ENCODE results near the gene EFEMP2.
"Not testable (repeated sequence)": the region's sequence is repeated elsewhere in the genome, so short reads cannot be mapped to it uniquely, and the experiment has no call there.

Gene EFEMP2

DNA sequence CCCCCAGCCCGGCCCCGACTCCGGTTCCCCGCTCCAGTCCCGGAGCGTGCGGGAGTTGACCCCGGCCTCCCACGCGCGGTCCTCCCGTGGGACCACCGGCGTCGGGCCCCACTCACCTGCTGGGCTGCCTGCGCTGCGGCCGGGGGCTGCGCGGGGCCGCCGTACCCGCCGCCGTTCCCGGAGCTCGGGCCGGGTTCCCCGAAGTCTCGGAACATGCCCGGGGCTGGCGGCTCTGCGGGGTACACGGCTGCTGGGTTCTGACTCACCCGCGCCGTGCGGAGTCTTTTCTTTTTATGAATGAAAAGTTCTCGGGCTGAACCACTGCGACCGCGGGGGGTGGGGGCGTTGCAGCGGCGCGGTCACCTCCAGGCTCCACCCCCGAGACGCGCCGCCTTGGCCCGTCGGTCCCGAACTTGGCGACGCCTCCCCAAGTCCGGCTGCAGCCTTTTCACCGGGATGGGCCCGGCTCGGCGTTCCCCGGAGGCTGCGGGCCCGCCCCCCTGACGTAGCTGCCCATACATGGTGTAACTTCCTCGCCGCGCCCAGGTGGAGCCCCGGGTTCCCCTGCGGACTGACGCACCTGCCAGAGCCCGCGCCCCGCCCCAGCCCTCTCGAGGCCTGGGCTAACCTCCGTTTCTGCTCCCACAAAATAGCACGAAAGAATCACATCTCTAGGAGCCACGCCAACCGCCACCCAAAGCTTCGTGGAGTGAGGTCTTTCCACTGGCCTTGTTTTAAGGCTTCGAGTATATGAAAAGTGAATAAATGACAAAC, 27.7 kb upstream of the EFEMP2 start, which contains the start of gene FOSL1:
Gene FOSL1, minus strand, starts transcription at position 264 of the 774 bp plus-strand sequence. Its CDS starts 49 bp downstream, at position 215.
- no peaks in the 10 kb centered on the region for H3K9me3 ChIP-seq (ENCODE audit: control insufficient read depth, insufficient read depth, low read depth, low read length)
- peaks cover 14% of the 10 kb centered on the region; the same call in 1 of the 2 replicates for H3K4me1 ChIP-seq (ENCODE audit: control insufficient read depth, insufficient read depth, low read length)
- H3K4me3 ChIP-seq (ENCODE audit: low read depth, low read length), result peak within 1 kb of the TSS; percentile 97
- peaks cover 43% of the 10 kb centered on the region for H3K27me3 ChIP-seq (ENCODE audit: control insufficient read depth, insufficient read depth, low read length)
- H3K36me3 ChIP-seq (ENCODE audit: control insufficient read depth, insufficient read depth, low read length), result peaks cover 17% of the 10 kb centered on the region
- H3K9ac ChIP-seq (ENCODE audit: low read length), result peak within 1 kb of the TSS; percentile 98
- H3K27ac ChIP-seq (ENCODE audit: low read depth, low read length), result peak within 1 kb of the TSS; percentile 78; the same call in 1 of the 2 replicates

DNA sequence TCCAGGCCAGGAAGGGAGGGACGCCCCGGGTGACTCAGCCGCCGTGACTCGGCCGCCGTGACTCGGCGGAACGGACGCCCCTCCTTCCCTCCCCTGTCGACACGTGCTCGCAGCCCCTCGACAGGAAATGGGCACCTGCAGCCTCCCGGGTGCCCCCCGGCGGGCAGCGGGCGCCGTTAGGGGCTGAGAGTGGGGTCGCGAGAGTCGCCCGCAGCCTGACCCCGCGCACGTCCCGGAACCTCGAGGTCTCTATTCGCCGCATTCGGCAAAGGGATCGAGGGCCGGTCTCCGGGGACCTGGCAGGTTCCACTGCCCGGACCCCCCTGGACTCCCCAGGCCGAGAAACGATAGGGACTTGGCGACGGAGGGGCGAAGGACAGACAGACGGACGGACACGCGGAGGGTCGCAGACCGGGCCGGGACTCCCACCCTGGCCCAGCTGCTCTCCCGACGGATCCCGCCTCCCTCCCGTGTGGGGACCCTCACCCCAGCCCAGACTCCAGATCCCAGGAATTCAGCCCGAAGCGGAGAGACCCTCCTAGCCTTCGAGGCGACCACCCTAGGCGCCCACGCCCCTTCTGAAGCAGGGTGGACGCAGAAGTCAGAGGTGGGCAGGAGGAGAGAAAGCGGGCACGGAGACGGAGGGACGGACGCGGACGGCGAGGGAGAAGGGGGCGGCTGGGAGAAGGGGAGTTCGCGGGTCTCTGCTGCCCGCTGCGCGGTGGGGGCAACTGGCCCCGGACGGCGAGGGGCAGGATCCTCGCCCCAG, 26.9 kb upstream of the EFEMP2 start:
- peak overlapping the region; percentile 97 for H3K4me3 ChIP-seq (ENCODE audit: low read depth, low read length)
- H3K27ac ChIP-seq (ENCODE audit: low read depth, low read length), result peak overlapping the region; percentile 78; the same call in 1 of the 2 replicates
- H3K9ac ChIP-seq (ENCODE audit: low read length), result peak overlapping the region; percentile 98

DNA sequence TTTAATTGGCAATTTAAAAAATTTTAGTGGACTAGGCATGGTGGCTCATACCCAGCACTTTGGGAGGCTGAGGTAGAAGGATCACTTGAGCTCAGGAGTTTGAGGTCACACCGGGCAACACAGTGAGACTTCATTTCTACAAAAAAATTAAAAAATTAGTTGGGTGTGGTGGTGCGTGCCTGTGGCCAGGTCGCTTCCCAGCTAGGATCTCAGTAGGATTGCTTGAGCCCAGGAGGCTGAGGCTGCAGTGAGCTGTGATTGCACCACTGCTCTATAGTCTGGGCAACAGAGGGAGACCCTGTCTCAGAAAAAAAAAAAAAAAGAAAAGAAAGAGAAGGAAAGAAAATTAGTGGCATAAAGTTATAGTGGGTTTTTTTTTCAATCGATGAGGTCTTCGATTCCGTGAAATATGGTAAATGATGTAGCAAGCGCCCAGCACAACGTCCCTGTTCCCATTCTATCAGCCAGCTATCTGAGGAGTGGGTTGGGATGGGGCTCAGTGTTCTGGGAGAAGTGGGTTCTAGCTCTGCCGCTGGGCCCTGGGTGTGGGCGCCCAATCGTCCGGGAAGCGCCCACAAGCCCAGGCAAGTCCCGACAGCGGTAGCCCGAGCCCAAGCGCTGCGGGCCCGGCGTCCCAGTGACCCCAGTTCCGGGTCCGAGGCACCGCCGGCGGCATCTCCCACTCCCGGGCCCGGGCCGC, 26.2 kb upstream of the EFEMP2 start:
- Histone ChIP-seq H3K4me3 (ENCODE audit: low read depth, low read length) (peak overlapping the region; percentile 97), H3K9ac (ENCODE audit: low read length) (peak overlapping the region; percentile 98), H3K27me3 (ENCODE audit: control insufficient read depth, insufficient read depth, low read length) (peaks cover 43% of the 10 kb centered on the region), H3K36me3 (ENCODE audit: control insufficient read depth, insufficient read depth, low read length) (peaks cover 18% of the 10 kb centered on the region), H3K9me3 (ENCODE audit: control insufficient read depth, insufficient read depth, low read depth, low read length) (no peaks in the 10 kb centered on the region), H3K27ac (ENCODE audit: low read depth, low read length) (no peak overlapping the region; the same call in 1 of the 2 replicates), H3K4me1 (ENCODE audit: control insufficient read depth, insufficient read depth, low read length) (peaks cover 18% of the 10 kb centered on the region; the same call in 1 of the 2 replicates)

More for the DNA sequence above, 26.9 kb upstream of the EFEMP2 start:
- Histone ChIP-seq H3K27me3 (ENCODE audit: control insufficient read depth, insufficient read depth, low read length) (peaks cover 43% of the 10 kb centered on the region), H3K36me3 (ENCODE audit: control insufficient read depth, insufficient read depth, low read length) (peaks cover 18% of the 10 kb centered on the region), H3K4me1 (ENCODE audit: control insufficient read depth, insufficient read depth, low read length) (peaks cover 14% of the 10 kb centered on the region; the same call in 1 of the 2 replicates), H3K9me3 (ENCODE audit: control insufficient read depth, insufficient read depth, low read depth, low read length) (no peaks in the 10 kb centered on the region)

DNA sequence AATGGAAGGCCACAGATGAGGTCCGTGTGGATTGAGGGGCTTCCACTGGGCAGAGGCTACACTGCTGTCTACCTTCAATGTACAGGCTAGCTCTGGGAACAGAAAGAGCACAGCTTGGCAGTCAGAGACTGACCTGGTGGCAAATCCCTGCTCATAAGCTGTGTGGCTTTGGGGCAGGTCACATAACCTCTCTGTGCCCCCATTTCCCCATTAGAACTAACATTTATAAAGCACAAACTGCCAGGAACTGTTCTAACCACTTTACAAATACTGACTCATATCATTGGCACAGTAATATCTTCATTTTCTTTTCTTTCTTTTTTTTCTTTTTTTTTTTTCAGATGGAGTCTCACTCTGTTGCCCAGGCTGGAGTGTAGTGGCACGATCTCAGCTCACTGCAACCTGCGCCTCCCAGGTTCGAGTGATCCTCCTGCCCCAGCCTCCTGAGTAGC, 24.4 kb upstream of the EFEMP2 start:
- Histone ChIP-seq H3K4me1 (ENCODE audit: control insufficient read depth, insufficient read depth, low read length) (peaks cover 15% of the 10 kb centered on the region), H3K36me3 (ENCODE audit: control insufficient read depth, insufficient read depth, low read length) (peaks cover 18% of the 10 kb centered on the region), H3K27ac (ENCODE audit: low read depth, low read length) (no peak overlapping the region), H3K4me3 (ENCODE audit: low read depth, low read length) (no peak overlapping the region), H3K9me3 (ENCODE audit: control insufficient read depth, insufficient read depth, low read depth, low read length) (no peaks in the 10 kb centered on the region), H3K9ac (ENCODE audit: low read length) (no peak overlapping the region), H3K27me3 (ENCODE audit: control insufficient read depth, insufficient read depth, low read length) (peaks cover 33% of the 10 kb centered on the region)

DNA sequence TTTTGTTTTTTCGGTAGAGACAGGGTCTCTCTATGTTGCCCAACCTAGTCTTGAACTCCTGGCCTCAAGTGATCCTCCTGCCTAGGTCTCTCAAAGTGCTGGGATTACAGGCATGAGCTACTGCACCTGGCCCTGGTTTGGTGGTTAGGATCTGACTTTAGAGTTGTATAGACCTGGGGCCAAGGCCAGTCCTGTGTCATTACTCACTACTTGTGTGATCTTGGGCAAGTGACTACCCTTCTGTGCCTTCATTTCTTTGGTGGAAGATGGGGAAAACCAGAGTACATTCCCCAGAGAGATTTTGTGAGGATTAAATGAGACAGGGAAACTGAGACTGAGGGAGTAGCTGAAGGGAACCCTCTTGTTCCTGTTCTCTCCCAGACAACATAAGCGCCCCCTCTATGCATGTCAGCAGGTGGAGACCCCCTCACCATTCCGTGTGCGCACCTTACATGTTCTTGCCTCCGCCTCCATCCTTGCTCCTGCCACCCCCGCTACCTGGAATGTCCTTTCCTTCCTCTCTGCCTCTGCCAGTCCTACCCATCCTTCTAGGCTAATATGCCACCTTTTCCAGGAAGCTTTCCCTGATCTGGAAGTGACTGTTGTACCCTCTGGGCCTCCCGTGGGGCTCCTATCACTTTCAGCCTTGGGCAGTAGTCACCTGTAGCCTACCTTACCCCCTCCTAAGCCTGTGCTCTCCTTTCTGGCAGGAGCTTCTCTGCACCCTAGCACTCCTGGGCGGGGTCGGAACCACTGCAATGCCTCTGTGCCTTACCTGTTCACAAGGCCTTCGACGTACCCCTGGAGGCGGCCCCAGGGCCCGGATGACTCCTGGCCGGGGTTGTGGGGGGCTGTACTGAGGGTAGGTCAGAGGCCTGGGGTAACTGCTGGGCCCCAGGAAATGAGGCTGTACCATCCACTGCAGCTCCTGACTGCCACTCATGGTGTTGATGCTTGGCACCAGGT, 23.7 kb upstream of the EFEMP2 start:
- H3K36me3 ChIP-seq (ENCODE audit: control insufficient read depth, insufficient read depth, low read length), result peaks cover 18% of the 10 kb centered on the region
- H3K4me3 ChIP-seq (ENCODE audit: low read depth, low read length), result no peak overlapping the region
- H3K9ac ChIP-seq (ENCODE audit: low read length), result no peak overlapping the region
- peaks cover 26% of the 10 kb centered on the region for H3K27me3 ChIP-seq (ENCODE audit: control insufficient read depth, insufficient read depth, low read length)
- H3K4me1 ChIP-seq (ENCODE audit: control insufficient read depth, insufficient read depth, low read length), result peaks cover 19% of the 10 kb centered on the region
- no peak overlapping the region for H3K27ac ChIP-seq (ENCODE audit: low read depth, low read length)
- H3K9me3 ChIP-seq (ENCODE audit: control insufficient read depth, insufficient read depth, low read depth, low read length), result no peaks in the 10 kb centered on the region

DNA sequence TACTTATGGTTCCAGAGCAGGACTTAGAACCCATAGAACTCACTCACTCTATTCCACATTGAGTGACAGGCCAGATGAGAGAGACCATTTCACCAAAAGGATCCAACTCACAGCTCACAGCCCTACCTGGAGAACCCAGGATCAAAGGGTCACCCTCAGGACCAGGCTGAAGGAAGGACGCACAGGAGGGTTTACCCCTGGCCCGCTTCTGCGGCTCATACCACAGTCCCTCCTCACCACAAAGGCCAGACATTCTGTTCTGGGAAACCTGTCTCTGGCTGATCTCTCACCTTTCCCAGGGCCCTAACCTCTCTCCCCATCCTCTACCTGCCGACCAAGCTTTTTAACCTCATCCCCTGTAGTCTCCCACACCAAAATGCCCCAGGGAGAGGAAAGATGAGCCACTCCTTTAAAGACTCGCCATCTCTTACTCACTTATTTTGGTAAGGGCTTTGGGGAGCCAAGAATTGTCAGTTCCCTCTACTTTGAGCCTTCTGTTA, 22.9 kb upstream of the EFEMP2 start:
- Histone ChIP-seq H3K9ac (ENCODE audit: low read length) (no peak overlapping the region), H3K27me3 (ENCODE audit: control insufficient read depth, insufficient read depth, low read length) (peaks cover 18% of the 10 kb centered on the region), H3K27ac (ENCODE audit: low read depth, low read length) (no peak overlapping the region), H3K4me3 (ENCODE audit: low read depth, low read length) (no peak overlapping the region), H3K4me1 (ENCODE audit: control insufficient read depth, insufficient read depth, low read length) (peaks cover 19% of the 10 kb centered on the region), H3K36me3 (ENCODE audit: control insufficient read depth, insufficient read depth, low read length) (peaks cover 18% of the 10 kb centered on the region), H3K9me3 (ENCODE audit: control insufficient read depth, insufficient read depth, low read depth, low read length) (no peaks in the 10 kb centered on the region)

DNA sequence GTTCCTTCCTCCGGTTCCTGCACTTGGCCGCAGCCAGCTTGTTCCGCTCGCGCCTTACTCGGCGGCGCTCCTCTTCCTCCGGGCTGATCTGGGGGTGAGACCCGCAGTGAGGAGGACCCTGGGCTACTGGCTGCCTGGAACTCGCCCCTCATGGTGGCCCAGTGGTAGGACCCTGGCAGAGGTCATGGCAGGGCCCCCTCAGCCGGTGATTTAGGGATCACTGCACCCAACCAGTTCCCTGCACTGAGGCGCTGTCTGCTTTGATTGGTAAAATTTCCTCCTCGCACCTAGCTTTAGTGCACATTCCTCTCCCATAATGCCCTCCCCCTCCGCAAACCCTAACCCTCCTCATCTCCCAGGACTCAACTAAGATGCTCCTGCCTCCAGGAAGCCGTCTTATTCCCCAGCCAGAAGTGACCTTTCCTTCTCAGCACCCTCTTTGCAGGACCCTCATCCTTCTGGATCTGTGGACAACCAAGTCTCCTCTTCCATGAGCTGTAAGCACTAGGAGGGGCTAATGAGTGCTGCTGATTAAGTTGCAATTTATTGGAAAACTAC, 21.5 kb upstream of the EFEMP2 start:
- peaks cover 18% of the 10 kb centered on the region for H3K36me3 ChIP-seq (ENCODE audit: control insufficient read depth, insufficient read depth, low read length)
- no peak overlapping the region for H3K9ac ChIP-seq (ENCODE audit: low read length)
- H3K9me3 ChIP-seq (ENCODE audit: control insufficient read depth, insufficient read depth, low read depth, low read length), result no peaks in the 10 kb centered on the region
- no peak overlapping the region for H3K27ac ChIP-seq (ENCODE audit: low read depth, low read length)
- peaks cover 21% of the 10 kb centered on the region for H3K27me3 ChIP-seq (ENCODE audit: control insufficient read depth, insufficient read depth, low read length)
- peaks cover 28% of the 10 kb centered on the region for H3K4me1 ChIP-seq (ENCODE audit: control insufficient read depth, insufficient read depth, low read length)
- no peak overlapping the region for H3K4me3 ChIP-seq (ENCODE audit: low read depth, low read length)

DNA sequence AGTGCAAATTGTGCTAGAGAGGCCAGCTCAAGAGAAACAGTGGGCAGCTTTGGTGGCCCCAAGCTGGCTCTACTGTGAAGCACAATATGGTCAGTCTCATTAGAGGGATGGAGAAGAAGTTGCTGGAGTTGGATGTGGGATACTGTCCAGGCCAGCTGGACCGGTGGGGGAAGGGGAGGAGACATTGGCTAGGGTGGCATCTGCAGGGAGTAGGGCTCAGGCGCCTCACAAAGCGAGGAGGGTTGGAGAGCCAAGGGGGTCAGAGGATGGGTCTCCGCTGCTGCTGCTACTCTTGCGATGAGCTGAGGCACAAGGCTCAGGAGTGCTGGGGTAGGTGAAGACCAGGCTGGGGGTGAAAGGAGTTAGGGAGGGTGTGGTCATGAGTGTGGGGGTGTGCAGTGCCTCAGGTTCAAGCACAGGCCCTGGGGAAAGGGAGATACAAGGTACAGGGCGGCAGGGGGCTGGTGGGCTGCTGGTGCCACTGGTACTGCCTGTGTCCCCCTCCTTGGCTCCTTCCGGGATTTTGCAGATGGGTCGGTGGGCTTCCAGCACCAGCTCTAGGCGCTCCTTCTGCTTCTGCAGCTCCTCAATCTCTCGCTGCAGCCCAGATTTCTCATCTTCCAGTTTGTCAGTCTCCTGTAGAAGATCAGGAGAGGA, 20.2 kb upstream of the EFEMP2 start:
- no peak overlapping the region for H3K27ac ChIP-seq (ENCODE audit: low read depth, low read length)
- H3K27me3 ChIP-seq (ENCODE audit: control insufficient read depth, insufficient read depth, low read length), result peaks cover 14% of the 10 kb centered on the region
- H3K9me3 ChIP-seq (ENCODE audit: control insufficient read depth, insufficient read depth, low read depth, low read length), result no peaks in the 10 kb centered on the region
- H3K4me3 ChIP-seq (ENCODE audit: low read depth, low read length), result no peak overlapping the region
- no peak overlapping the region for H3K9ac ChIP-seq (ENCODE audit: low read length)
- peaks cover 18% of the 10 kb centered on the region for H3K36me3 ChIP-seq (ENCODE audit: control insufficient read depth, insufficient read depth, low read length)
- H3K4me1 ChIP-seq (ENCODE audit: control insufficient read depth, insufficient read depth, low read length), result peaks cover 27% of the 10 kb centered on the region

DNA sequence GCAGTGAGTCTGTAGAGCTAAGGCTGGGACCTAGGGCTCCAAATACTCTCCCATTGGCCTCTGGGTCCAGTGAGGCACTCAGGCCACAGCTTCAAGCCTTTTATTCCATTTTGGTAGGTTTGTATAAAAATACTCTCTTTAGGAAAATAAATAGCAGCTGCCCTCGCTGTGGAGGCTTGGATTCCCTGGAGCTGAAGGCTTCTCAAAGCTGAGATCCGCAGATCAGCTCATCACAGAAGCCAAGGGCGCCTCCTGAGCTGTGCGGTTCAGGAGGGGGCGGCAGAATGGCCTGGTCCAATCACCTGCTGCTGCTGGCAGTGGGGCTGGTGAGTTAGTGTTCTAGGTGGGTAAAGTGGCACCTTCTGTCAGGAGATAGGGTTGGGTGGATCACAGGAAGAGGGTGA, 19.5 kb upstream of the EFEMP2 start:
- H3K9me3 ChIP-seq (ENCODE audit: control insufficient read depth, insufficient read depth, low read depth, low read length); H3K27ac ChIP-seq (ENCODE audit: low read depth, low read length): not testable (repeated sequence)
- Histone ChIP-seq H3K27me3 (ENCODE audit: control insufficient read depth, insufficient read depth, low read length) (peaks cover 14% of the 10 kb centered on the region), H3K36me3 (ENCODE audit: control insufficient read depth, insufficient read depth, low read length) (peaks cover 19% of the 10 kb centered on the region), H3K4me3 (ENCODE audit: low read depth, low read length) (peak overlapping the region; percentile 94), H3K9ac (ENCODE audit: low read length) (peak overlapping the region; percentile 86), H3K4me1 (ENCODE audit: control insufficient read depth, insufficient read depth, low read length) (peaks cover 32% of the 10 kb centered on the region)
